CD4-positive, alpha-beta memory T cell (primary cell): Measurements from ENCODE around the gene DNAH1. TPM values are rescaled to one million over a fixed set of nuclear protein-coding genes. Genes with fewer than 3 reads are reported as not detected.

Experiments used
- CTCF ChIA-PET: fragments of 350-600 bp; sonication (Branson Sonifier 250); formaldehyde crosslinking; loops from one replicate; lab custom pipeline; 2021; ENCODE audit warnings: inconsistent platforms; ENCODE audit not compliant: partially characterized antibody; lab: Charles Lee
- POLR2A ChIA-PET: fragments of 350-600 bp; sonication (Branson Sonifier 250); formaldehyde crosslinking; loops from one replicate; lab custom pipeline; 2021; ENCODE audit not compliant: partially characterized antibody; lab: Charles Lee
- DNase-seq, 5 donors: peaks; one replicate each; pipeline versions ENCODE4 v3.0.0 to v3.0.0-alpha.2; 2020 to 2022; ENCODE audit warnings: mixed read lengths in 1 of 5
- H3K27ac ChIP-seq: one replicate; pipeline ENCODE4 v1.7.0; 2013; ENCODE audit warnings: low read depth, low read length
- H3K27me3 ChIP-seq: 2 replicates; pipeline ENCODE4 v1.7.0; 2013; ENCODE audit warnings: mild to moderate bottlenecking, low read length, moderate library complexity; ENCODE audit not compliant: insufficient read depth
- H3K36me3 ChIP-seq: 2 replicates; pipeline ENCODE4 v1.7.0; 2013; ENCODE audit warnings: mild to moderate bottlenecking, low read length, moderate library complexity; ENCODE audit not compliant: insufficient read depth
- H3K4me1 ChIP-seq: 2 replicates; pipeline ENCODE4 v1.7.0; 2013; ENCODE audit warnings: mild to moderate bottlenecking, low read length, moderate library complexity; ENCODE audit not compliant: insufficient read depth
- H3K4me3 ChIP-seq, 2 donors: one replicate each; pipeline ENCODE4 v1.7.0; 2013; ENCODE audit warnings: low read length in 2 of 2, mild to moderate bottlenecking in 1 of 2
- H3K9me3 ChIP-seq, 2 donors: one replicate each; pipeline ENCODE4 v1.7.0; 2013; ENCODE audit warnings: low read length in 2 of 2, control low read depth in 1 of 2; ENCODE audit not compliant: control insufficient read depth in 1 of 2
- H3K27ac Mint-ChIP-seq, 7 donors: one replicate each; pipeline ENCODE4 v1.8.0; 2020 to 2021; ENCODE audit warnings: mixed read lengths in 7 of 7, mild to moderate bottlenecking in 6 of 7, inconsistent platforms in 3 of 7, moderate library complexity in 3 of 7
- H3K27me3 Mint-ChIP-seq, 2 donors: one replicate each; pipeline ENCODE4 v1.8.0; 2020 to 2021; ENCODE audit warnings: mixed read lengths in 2 of 2
- H3K36me3 Mint-ChIP-seq, 2 donors: one replicate each; pipeline ENCODE4 v1.8.0; 2020 to 2021; ENCODE audit warnings: mixed read lengths in 2 of 2, inconsistent platforms in 1 of 2, mild to moderate bottlenecking in 1 of 2
- H3K4me1 Mint-ChIP-seq, 4 donors: one replicate each; pipeline ENCODE4 v1.8.0; 2020 to 2021; ENCODE audit warnings: mixed read lengths in 4 of 4, mild to moderate bottlenecking in 1 of 4
- H3K4me3 Mint-ChIP-seq, 8 donors: one replicate each; pipeline ENCODE4 v1.8.0; 2020 to 2021; ENCODE audit warnings: mixed read lengths in 8 of 8, mild to moderate bottlenecking in 7 of 8, moderate library complexity in 6 of 8, inconsistent platforms in 3 of 8
- H3K9me3 Mint-ChIP-seq, 8 donors: one replicate each; pipeline ENCODE4 v1.8.0; 2020 to 2021; ENCODE audit warnings: mixed read lengths in 8 of 8, mild to moderate bottlenecking in 5 of 8, inconsistent platforms in 3 of 8, moderate library complexity in 1 of 8
- intact Hi-C: fragments of 100-400 bp; cut with micrococcal nuclease; formaldehyde crosslinking; loops from one replicate; pipeline ENCODE4 v1.15.1; 2023
- polyA plus RNA-seq, 2 donors: library from polyadenylated mRNA; unstranded; fragments of 300-500 nt; fragmentation: Illumina TruSeq; gene quantifications; one replicate each; pipeline ENCODE4 v1.2.3, GENCODE V29; 2021
- total RNA-seq, 2 experiments: library from RNA; stranded (reverse); gene quantifications; one replicate each; pipeline ENCODE4 v1.2.3, GENCODE V29; 2021

Gene DNAH1
- total and polyA plus RNA-seq, 4 experiments from 2014 or later, result 0.02 to 49.8 (median 23.1) TPM

DNA sequence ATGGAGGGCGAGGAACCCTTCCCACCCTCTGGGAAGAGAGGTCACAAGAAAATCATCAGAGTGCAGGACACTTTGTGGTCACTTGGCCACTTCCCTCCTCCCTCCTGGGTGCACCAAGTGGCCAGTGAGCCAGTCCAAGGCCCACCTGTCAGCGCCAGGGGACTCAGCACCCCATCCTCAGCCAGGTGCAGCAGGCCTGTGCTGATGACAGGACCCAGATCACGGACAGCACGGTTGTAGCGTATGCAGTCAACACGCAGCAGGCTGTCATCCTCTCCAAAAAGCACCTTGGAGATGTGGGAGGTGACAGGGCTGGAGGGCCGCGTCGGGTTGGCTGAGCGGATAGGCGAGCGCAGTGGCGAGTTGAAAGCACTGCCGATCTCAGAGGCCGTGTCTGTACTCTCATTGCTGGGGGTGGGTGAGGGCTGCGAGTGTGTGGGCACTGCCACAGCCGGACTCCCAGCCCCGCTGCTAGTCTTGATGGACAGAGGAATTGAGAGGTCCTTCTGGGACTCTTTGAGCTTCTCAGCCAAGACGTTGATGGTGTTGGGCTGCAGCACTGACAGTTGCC is 87.2 kb downstream of the DNAH1 start:
- H3K27me3 ChIP-seq, result no peaks in the 10 kb centered on the region
- no peak for DNase-seq
- intact Hi-C loops, result no loop called here
- H3K4me1 ChIP-seq, result peaks cover 8% of the 10 kb centered on the region
- Mint-ChIP-seq H3K4me3 (peak overlapping the region in 1 of 8 donors; percentile 35), H3K4me1 (peaks cover 4 to 13% (median 7%) of the 10 kb centered on the region in 4 donors), H3K9me3 (no peaks in the 10 kb centered on the region), H3K36me3 (peaks cover 38 to 79% of the 10 kb centered on the region in 2 donors), H3K27ac (peak overlapping the region in 2 of 7 donors; percentile 60 to 62), H3K27me3 (no peaks in the 10 kb centered on the region)
- H3K27ac ChIP-seq, result no peak overlapping the region
- H3K4me3 ChIP-seq, result no peak overlapping the region
- ChIA-PET CTCF (no interaction called here), POLR2A (no interaction called here)
- H3K36me3 ChIP-seq, result peaks cover 85% of the 10 kb centered on the region
- no peaks in the 10 kb centered on the region for H3K9me3 ChIP-seq

DNA sequence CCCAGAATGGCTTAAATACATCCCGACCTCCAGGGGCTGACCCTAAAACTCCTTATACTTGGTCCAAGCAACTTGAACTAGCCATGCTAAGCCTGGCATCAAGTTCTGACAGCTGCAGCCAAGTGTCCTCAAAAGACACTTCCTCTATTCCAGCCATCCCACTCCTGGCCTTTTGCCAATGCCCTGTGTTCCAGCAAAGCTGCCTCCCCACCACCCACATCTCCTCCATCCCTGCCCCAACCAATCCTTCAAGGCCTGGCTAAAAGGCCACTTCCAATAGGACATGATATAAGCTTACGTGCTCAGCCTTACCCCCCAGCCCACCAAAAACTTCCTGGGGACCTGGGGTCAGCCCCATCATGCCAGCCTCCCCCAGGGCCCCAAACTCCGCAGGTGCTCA is 87.8 kb downstream of the DNAH1 start:
- ChIA-PET POLR2A (no interaction called here), CTCF (no interaction called here)
- Mint-ChIP-seq H3K9me3 (no peaks in the 10 kb centered on the region), H3K36me3 (peaks cover 41 to 79% of the 10 kb centered on the region in 2 donors), H3K4me3 (no peak overlapping the region), H3K27ac (peak overlapping the region in 5 of 7 donors; percentile 27 to 62 (median 57)), H3K27me3 (no peaks in the 10 kb centered on the region), H3K4me1 (peaks cover 10 to 19% (median 13%) of the 10 kb centered on the region in 4 donors)
- Histone ChIP-seq H3K9me3 (no peaks in the 10 kb centered on the region), H3K27me3 (no peaks in the 10 kb centered on the region), H3K4me3 (no peak overlapping the region), H3K4me1 (peaks cover 14% of the 10 kb centered on the region), H3K36me3 (peaks cover 85% of the 10 kb centered on the region), H3K27ac (no peak overlapping the region)
- DNase-seq, result peak in 1 of 5 donors; percentile 17
- intact Hi-C loops, result no loop called here

DNA sequence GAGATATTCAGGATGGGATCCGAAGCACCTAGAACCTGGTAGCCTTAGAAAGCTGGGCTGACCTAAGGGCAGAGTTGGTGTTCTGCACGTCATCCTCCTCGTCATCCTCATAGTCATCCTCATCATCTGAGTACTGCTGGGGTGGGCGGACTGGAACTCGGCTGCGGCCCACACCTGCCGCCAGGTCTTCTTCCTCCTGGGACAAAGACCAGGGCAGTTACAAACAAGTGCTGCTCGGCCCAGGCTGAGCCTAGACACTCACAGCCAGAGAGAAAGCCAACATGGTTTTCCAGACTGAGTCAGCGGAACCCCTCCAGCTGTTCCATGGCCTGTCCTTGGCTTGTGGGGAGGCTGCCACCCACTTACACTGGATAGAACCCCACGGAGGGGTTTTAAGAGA is 88.3 kb downstream of the DNAH1 start:
- no peak for DNase-seq
- Mint-ChIP-seq H3K4me1 (peaks cover 13 to 23% (median 17%) of the 10 kb centered on the region in 4 donors), H3K9me3 (no peaks in the 10 kb centered on the region), H3K4me3 (no peak overlapping the region), H3K27ac (peak overlapping the region in 1 of 7 donors; percentile 74), H3K27me3 (no peaks in the 10 kb centered on the region), H3K36me3 (peaks cover 41 to 82% of the 10 kb centered on the region in 2 donors)
- Histone ChIP-seq H3K36me3 (peaks cover 82% of the 10 kb centered on the region), H3K9me3 (no peaks in the 10 kb centered on the region), H3K27ac (no peak overlapping the region), H3K4me1 (peaks cover 18% of the 10 kb centered on the region), H3K4me3 (no peak overlapping the region), H3K27me3 (no peaks in the 10 kb centered on the region)
- CTCF ChIA-PET, result interaction anchor here (0.8 kb wide), 1 partner anchor 23 kb away, joined by 3 read pairs; no protein-coding TSS in a partner anchor
- POLR2A ChIA-PET, result no interaction called here
- intact Hi-C loops, result no loop called here

GRCh38 chr3:52405066-52405465 is 88.9 kb downstream of the DNAH1 start:
- peaks cover 13 to 23% (median 18%) of the 10 kb centered on the region in 4 donors for H3K4me1 Mint-ChIP-seq
- H3K36me3 Mint-ChIP-seq, result peaks cover 41 to 84% of the 10 kb centered on the region in 2 donors
- Histone ChIP-seq H3K27ac (no peak overlapping the region), H3K9me3 (no peaks in the 10 kb centered on the region), H3K36me3 (peaks cover 80% of the 10 kb centered on the region), H3K4me3 (no peak overlapping the region), H3K27me3 (no peaks in the 10 kb centered on the region), H3K4me1 (peaks cover 19% of the 10 kb centered on the region)
- DNase-seq, result peak in 1 of 5 donors; percentile 20
- CTCF ChIA-PET, result interaction anchor here (0.8 kb wide), 1 partner anchor 23 kb away, joined by 3 read pairs; no protein-coding TSS in a partner anchor
- POLR2A ChIA-PET, result no interaction called here
- no peak overlapping the region for H3K4me3 Mint-ChIP-seq
- intact Hi-C loops, result no loop called here
- H3K27me3 Mint-ChIP-seq, result no peaks in the 10 kb centered on the region
- H3K9me3 Mint-ChIP-seq, result no peaks in the 10 kb centered on the region
- H3K27ac Mint-ChIP-seq, result peak overlapping the region in 2 of 7 donors; percentile 72 to 77

DNA sequence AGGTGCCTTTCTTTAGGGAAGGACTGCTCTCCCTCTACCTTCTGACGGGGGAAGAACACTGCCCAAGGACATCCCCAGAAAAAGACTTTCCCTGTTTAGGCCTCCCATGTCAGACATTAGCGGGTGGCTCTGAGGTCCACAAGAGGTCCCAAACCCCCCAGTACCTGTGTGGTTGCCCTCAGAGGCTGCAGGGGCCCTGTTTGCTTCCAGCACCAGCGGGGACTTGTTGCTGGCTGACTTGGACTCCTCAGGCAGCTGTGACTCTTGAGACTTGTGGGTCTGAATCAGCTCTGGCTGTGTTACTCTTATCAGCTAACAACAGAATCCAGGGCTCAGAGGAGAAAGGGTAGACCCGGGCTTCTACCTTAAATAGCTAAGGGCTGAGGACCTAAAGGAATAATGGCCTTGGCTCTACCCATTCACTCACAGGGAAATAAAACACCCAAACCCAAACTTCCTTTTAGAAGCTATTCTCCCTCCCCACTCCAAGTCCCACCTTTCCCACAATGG is 89.5 kb downstream of the DNAH1 start:
- no peaks in the 10 kb centered on the region for H3K9me3 ChIP-seq
- no peak overlapping the region for H3K4me3 ChIP-seq
- Mint-ChIP-seq H3K27me3 (no peaks in the 10 kb centered on the region), H3K27ac (peak overlapping the region in 3 of 7 donors; percentile 38 to 77 (median 72)), H3K4me3 (no peak overlapping the region), H3K4me1 (peaks cover 13 to 23% (median 18%) of the 10 kb centered on the region in 4 donors), H3K9me3 (no peaks in the 10 kb centered on the region), H3K36me3 (peaks cover 41 to 80% of the 10 kb centered on the region in 2 donors)
- POLR2A ChIA-PET, result no interaction called here
- no peaks in the 10 kb centered on the region for H3K27me3 ChIP-seq
- DNase-seq, result peak in 1 of 5 donors; percentile 16
- no peak overlapping the region for H3K27ac ChIP-seq
- H3K36me3 ChIP-seq, result peaks cover 74% of the 10 kb centered on the region
- CTCF ChIA-PET, result no interaction called here
- intact Hi-C loops, result no loop called here
- H3K4me1 ChIP-seq, result peaks cover 19% of the 10 kb centered on the region

GRCh38 chr3:52406231-52406661 is 90.1 kb downstream of the DNAH1 start:
- Histone ChIP-seq H3K27ac (no peak overlapping the region), H3K4me1 (peaks cover 23% of the 10 kb centered on the region), H3K9me3 (no peaks in the 10 kb centered on the region), H3K36me3 (peaks cover 69% of the 10 kb centered on the region), H3K27me3 (no peaks in the 10 kb centered on the region), H3K4me3 (no peak overlapping the region)
- ChIA-PET POLR2A (no interaction called here), CTCF (no interaction called here)
- H3K4me1 Mint-ChIP-seq, result peaks cover 17 to 29% (median 23%) of the 10 kb centered on the region in 4 donors
- peaks cover 41 to 78% of the 10 kb centered on the region in 2 donors for H3K36me3 Mint-ChIP-seq
- no peaks in the 10 kb centered on the region for H3K27me3 Mint-ChIP-seq
- H3K27ac Mint-ChIP-seq, result peak overlapping the region in 1 of 7 donors; percentile 38
- peak in 1 of 5 donors; percentile 28 for DNase-seq
- no peak overlapping the region for H3K4me3 Mint-ChIP-seq
- intact Hi-C loops, result no loop called here
- no peaks in the 10 kb centered on the region for H3K9me3 Mint-ChIP-seq

GRCh38 chr3:52406791-52407510 is 90.8 kb downstream of the DNAH1 start:
- peaks cover 41 to 71% of the 10 kb centered on the region in 2 donors for H3K36me3 Mint-ChIP-seq

More at GRCh38 chr3:52406791-52407510, 90.8 kb downstream of the DNAH1 start:
- Histone ChIP-seq H3K27ac (no peak overlapping the region), H3K36me3 (peaks cover 62% of the 10 kb centered on the region), H3K4me3 (no peak overlapping the region), H3K4me1 (peaks cover 30% of the 10 kb centered on the region), H3K9me3 (no peaks in the 10 kb centered on the region), H3K27me3 (no peaks in the 10 kb centered on the region)
- no peaks in the 10 kb centered on the region for H3K9me3 Mint-ChIP-seq
- H3K27me3 Mint-ChIP-seq, result no peaks in the 10 kb centered on the region
- peak overlapping the region in 3 of 8 donors; percentile 7 to 22 (median 9) for H3K4me3 Mint-ChIP-seq
- intact Hi-C loops, result no loop called here
- POLR2A ChIA-PET, result interaction anchor here (1.3 kb wide), 1 partner anchor 8 kb away, joined by 3 read pairs; no protein-coding TSS in a partner anchor
- DNase-seq, result peak in 1 of 5 donors; percentile 31
- CTCF ChIA-PET, result interaction anchor here (1.7 kb wide), 1 partner anchor 180 kb away, joined by 3 read pairs; no protein-coding TSS in a partner anchor
- peaks cover 23 to 36% (median 29%) of the 10 kb centered on the region in 4 donors for H3K4me1 Mint-ChIP-seq
- peak overlapping the region in 4 of 7 donors; percentile 6 to 92 (median 51) for H3K27ac Mint-ChIP-seq
